ENCODE data around the gene MCC. TPM values are rescaled to one million over a fixed set of nuclear protein-coding genes. Genes with fewer than 3 reads are reported as not detected.

The MCC gene
- total RNA-seq, 1 donor from 2014 or later: 22.7 TPM

DNA sequence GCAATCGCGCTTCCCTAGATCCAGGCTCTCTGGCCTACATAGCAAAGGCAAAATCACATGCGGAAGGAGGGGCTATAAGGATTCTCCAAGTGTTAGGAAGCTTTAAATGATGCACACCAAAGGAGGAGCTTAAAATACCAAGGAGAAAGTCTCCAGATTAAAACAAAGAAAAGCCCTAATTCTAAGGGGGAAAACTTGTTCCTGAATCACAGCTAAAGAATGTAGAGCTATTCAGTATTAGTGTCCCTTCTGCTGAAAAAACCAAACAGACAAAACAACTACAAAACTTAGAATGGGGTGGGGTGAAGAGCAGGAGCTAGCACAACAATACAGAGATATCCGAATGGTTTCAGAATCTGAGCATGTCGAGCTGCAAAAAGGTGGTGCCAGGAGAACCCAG lies 297.9 kb downstream of the MCC start:
- Mint-ChIP-seq H3K36me3 (ENCODE audit: low read depth, unreplicated experiment) (peaks cover 18% of the 10 kb centered on the region), H3K4me1 (ENCODE audit: unreplicated experiment) (peaks cover 21% of the 10 kb centered on the region), H3K27ac (ENCODE audit: unreplicated experiment) (no peak overlapping the region), H3K4me3 (ENCODE audit: unreplicated experiment) (no peak overlapping the region), H3K9me3 (ENCODE audit: unreplicated experiment) (no peaks in the 10 kb centered on the region), H3K27me3 (ENCODE audit: unreplicated experiment) (no peaks in the 10 kb centered on the region)
- TF ChIP-seq, protein P1, sequence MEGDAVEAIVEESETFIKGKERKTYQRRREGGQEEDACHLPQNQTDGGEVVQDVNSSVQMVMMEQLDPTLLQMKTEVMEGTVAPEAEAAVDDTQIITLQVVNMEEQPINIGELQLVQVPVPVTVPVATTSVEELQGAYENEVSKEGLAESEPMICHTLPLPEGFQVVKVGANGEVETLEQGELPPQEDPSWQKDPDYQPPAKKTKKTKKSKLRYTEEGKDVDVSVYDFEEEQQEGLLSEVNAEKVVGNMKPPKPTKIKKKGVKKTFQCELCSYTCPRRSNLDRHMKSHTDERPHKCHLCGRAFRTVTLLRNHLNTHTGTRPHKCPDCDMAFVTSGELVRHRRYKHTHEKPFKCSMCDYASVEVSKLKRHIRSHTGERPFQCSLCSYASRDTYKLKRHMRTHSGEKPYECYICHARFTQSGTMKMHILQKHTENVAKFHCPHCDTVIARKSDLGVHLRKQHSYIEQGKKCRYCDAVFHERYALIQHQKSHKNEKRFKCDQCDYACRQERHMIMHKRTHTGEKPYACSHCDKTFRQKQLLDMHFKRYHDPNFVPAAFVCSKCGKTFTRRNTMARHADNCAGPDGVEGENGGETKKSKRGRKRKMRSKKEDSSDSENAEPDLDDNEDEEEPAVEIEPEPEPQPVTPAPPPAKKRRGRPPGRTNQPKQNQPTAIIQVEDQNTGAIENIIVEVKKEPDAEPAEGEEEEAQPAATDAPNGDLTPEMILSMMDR (IDR thresholded peaks at IDR 0.05; ENCODE audit: unreplicated experiment): no peak
- no peak for DNase-seq (ENCODE audit: low spot score)

DNA sequence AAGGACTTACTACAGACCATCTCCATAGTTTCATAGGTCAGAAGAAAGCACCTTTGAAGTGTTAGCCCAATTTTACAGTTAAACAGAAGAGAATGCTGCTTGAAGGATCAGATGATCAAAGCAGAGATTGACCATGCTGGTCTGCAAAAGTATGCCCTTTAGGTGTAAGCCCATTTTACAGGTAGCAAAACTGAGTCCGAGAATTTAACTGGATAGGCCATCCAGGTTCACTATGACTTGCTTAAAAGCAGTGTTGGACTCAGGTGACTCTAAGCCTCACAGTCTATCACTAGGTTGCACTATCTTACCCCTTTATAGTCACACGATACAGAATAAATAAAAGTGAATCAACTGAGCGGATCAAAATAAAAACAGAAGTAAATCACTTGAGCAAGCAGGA lies 299.0 kb downstream of the MCC start:
- peaks cover 18% of the 10 kb centered on the region for H3K36me3 Mint-ChIP-seq (ENCODE audit: low read depth, unreplicated experiment)
- H3K9me3 Mint-ChIP-seq (ENCODE audit: unreplicated experiment): no peaks in the 10 kb centered on the region
- DNase-seq (ENCODE audit: low spot score): no peak
- peaks cover 21% of the 10 kb centered on the region for H3K4me1 Mint-ChIP-seq (ENCODE audit: unreplicated experiment)
- H3K27ac Mint-ChIP-seq (ENCODE audit: unreplicated experiment): no peak overlapping the region
- H3K27me3 Mint-ChIP-seq (ENCODE audit: unreplicated experiment): no peaks in the 10 kb centered on the region
- TF ChIP-seq, protein P1 (IDR thresholded peaks at IDR 0.05; ENCODE audit: unreplicated experiment): no peak
- H3K4me3 Mint-ChIP-seq (ENCODE audit: unreplicated experiment): no peak overlapping the region

DNA sequence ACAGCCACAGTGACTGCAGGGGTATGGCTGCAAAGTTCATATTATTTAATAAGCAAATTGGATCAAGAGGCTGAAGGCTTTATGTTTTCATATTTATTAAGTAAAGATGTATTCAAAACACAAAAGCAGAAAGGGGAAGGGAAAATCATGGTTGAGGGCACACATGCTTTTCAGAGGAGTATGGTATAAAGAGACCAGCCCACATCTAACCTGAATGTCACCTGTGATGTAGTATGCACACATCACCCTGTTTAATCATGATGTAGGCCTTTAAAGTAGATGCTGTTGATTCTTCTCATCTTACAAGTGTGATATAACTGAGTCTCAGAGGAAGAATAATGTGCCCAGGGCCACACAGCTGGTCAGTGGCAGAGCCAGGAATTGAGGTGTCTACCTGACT lies 299.8 kb downstream of the MCC start:
- Mint-ChIP-seq H3K27ac (ENCODE audit: unreplicated experiment) (no peak overlapping the region), H3K4me3 (ENCODE audit: unreplicated experiment) (no peak overlapping the region), H3K27me3 (ENCODE audit: unreplicated experiment) (no peaks in the 10 kb centered on the region), H3K4me1 (ENCODE audit: unreplicated experiment) (peaks cover 21% of the 10 kb centered on the region), H3K36me3 (ENCODE audit: low read depth, unreplicated experiment) (peaks cover 11% of the 10 kb centered on the region), H3K9me3 (ENCODE audit: unreplicated experiment) (no peaks in the 10 kb centered on the region)
- no peak for DNase-seq (ENCODE audit: low spot score)
- TF ChIP-seq, protein P1 (IDR thresholded peaks at IDR 0.05; ENCODE audit: unreplicated experiment): no peak

- Mint-ChIP-seq H3K4me1 (ENCODE audit: unreplicated experiment) (peaks cover 21% of the 10 kb centered on the region), H3K9me3 (ENCODE audit: unreplicated experiment) (no peaks in the 10 kb centered on the region), H3K27me3 (ENCODE audit: unreplicated experiment) (no peaks in the 10 kb centered on the region), H3K36me3 (ENCODE audit: low read depth, unreplicated experiment) (peaks cover 6% of the 10 kb centered on the region), H3K4me3 (ENCODE audit: unreplicated experiment) (no peak overlapping the region), H3K27ac (ENCODE audit: unreplicated experiment) (no peak overlapping the region)
- TF ChIP-seq, protein P1 (IDR thresholded peaks at IDR 0.05; ENCODE audit: unreplicated experiment): no peak
- no peak for DNase-seq (ENCODE audit: low spot score)
Observed at GRCh38 chr5:113187906-113188305, 300.3 kb downstream of the MCC start.

DNA sequence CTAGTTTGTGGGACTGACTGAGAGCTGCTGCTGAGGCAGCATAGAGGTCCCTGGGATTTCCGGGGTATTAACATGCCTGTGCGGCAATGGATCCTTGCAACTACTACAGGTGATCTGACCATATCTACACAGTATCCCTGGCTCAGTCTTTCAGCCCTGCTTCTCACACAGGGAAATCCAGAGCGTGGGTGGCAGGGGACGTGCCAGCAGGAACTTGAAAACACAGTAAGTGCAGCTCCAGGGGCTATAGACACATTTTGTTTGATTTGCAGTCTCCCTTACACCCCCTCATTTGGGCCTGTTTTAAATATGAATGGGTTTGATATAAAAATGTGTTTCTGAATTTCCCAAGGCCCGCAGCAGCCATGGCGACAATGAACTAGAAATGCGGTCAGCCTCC lies 302.2 kb downstream of the MCC start:
- no peak overlapping the region for H3K27ac Mint-ChIP-seq (ENCODE audit: unreplicated experiment)
- DNase-seq (ENCODE audit: low spot score): no peak
- peaks cover 21% of the 10 kb centered on the region for H3K4me1 Mint-ChIP-seq (ENCODE audit: unreplicated experiment)
- no peaks in the 10 kb centered on the region for H3K27me3 Mint-ChIP-seq (ENCODE audit: unreplicated experiment)
- TF ChIP-seq, protein P1 (IDR thresholded peaks at IDR 0.05; ENCODE audit: unreplicated experiment): no peak
- no peaks in the 10 kb centered on the region for H3K36me3 Mint-ChIP-seq (ENCODE audit: low read depth, unreplicated experiment)
- H3K4me3 Mint-ChIP-seq (ENCODE audit: unreplicated experiment): no peak overlapping the region
- no peaks in the 10 kb centered on the region for H3K9me3 Mint-ChIP-seq (ENCODE audit: unreplicated experiment)

All from endothelial cell (in vitro differentiated cells).